ENCODE measurements around the gene TASP1.
"Not testable (repeated sequence)": the region's sequence is repeated elsewhere in the genome, so short reads cannot be mapped to it uniquely, and the experiment has no call there.

The TASP1 gene

GRCh38 chr20:13486694-13487093 lies 152.0 kb downstream of the TASP1 start:
- no peak for DNase-seq

- no peak for DNase-seq
These were observed 153.2 kb downstream of the TASP1 start for GRCh38 chr20:13485576-13485975.

- not testable (repeated sequence) for DNase-seq
These were observed 153.7 kb downstream of the TASP1 start for GRCh38 chr20:13485019-13485418.

- not testable (repeated sequence) for DNase-seq
These were observed 155.3 kb downstream of the TASP1 start for GRCh38 chr20:13483472-13483871.

- DNase-seq, result no peak
These were observed 160.4 kb downstream of the TASP1 start for GRCh38 chr20:13478366-13478765.

- DNase-seq, result no peak
These were observed 164.3 kb downstream of the TASP1 start for GRCh38 chr20:13474467-13474866.

- no peak for DNase-seq
These were observed 169.5 kb downstream of the TASP1 start for GRCh38 chr20:13469262-13469661.

- no peak for DNase-seq
These were observed 170.6 kb downstream of the TASP1 start for GRCh38 chr20:13468166-13468565.

GRCh38 chr20:13464702-13465101 lies 174.0 kb downstream of the TASP1 start:
- no peak for DNase-seq

- DNase-seq, result no peak
These were observed 176.8 kb downstream of the TASP1 start for GRCh38 chr20:13461849-13462458.

GRCh38 chr20:13458860-13459451 lies 179.8 kb downstream of the TASP1 start:
- DNase-seq, result peak; percentile 40

GRCh38 chr20:13457487-13457886 lies 181.2 kb downstream of the TASP1 start:
- DNase-seq, result no peak

GRCh38 chr20:13455713-13456112 lies 183.0 kb downstream of the TASP1 start:
- DNase-seq, result no peak

GRCh38 chr20:13453367-13453766 lies 185.4 kb downstream of the TASP1 start:
- DNase-seq, result no peak

GRCh38 chr20:13452470-13453124 lies 186.1 kb downstream of the TASP1 start:
- no peak for DNase-seq

GRCh38 chr20:13449868-13450434 lies 188.8 kb downstream of the TASP1 start:
- no peak for DNase-seq

- DNase-seq, result no peak
These were observed 191.1 kb downstream of the TASP1 start for GRCh38 chr20:13447385-13448180.

- DNase-seq, result no peak
These were observed 195.0 kb downstream of the TASP1 start for GRCh38 chr20:13443690-13444089.

- DNase-seq, result no peak
These were observed 195.7 kb downstream of the TASP1 start for GRCh38 chr20:13442986-13443385.

GRCh38 chr20:13441388-13441787 lies 197.3 kb downstream of the TASP1 start:
- no peak for DNase-seq

- DNase-seq, result no peak
These were observed 202.2 kb downstream of the TASP1 start for GRCh38 chr20:13436530-13436929.

GRCh38 chr20:13432126-13432525 lies 206.6 kb downstream of the TASP1 start:
- DNase-seq, result no peak

GRCh38 chr20:13430346-13431002 lies 208.3 kb downstream of the TASP1 start:
- no peak for DNase-seq
